GM12801 (cell line): Measurements from ENCODE around the gene CCHCR1.

Experiments
- TF ChIP-seq, protein P1 (sequence below): IDR thresholded peaks from one replicate; pipeline ENCODE4 v1.5.1; 2011; ENCODE audit warnings: control low read depth; ENCODE audit not compliant: insufficient read length; ENCODE audit errors: extremely low read depth

Gene CCHCR1

DNA sequence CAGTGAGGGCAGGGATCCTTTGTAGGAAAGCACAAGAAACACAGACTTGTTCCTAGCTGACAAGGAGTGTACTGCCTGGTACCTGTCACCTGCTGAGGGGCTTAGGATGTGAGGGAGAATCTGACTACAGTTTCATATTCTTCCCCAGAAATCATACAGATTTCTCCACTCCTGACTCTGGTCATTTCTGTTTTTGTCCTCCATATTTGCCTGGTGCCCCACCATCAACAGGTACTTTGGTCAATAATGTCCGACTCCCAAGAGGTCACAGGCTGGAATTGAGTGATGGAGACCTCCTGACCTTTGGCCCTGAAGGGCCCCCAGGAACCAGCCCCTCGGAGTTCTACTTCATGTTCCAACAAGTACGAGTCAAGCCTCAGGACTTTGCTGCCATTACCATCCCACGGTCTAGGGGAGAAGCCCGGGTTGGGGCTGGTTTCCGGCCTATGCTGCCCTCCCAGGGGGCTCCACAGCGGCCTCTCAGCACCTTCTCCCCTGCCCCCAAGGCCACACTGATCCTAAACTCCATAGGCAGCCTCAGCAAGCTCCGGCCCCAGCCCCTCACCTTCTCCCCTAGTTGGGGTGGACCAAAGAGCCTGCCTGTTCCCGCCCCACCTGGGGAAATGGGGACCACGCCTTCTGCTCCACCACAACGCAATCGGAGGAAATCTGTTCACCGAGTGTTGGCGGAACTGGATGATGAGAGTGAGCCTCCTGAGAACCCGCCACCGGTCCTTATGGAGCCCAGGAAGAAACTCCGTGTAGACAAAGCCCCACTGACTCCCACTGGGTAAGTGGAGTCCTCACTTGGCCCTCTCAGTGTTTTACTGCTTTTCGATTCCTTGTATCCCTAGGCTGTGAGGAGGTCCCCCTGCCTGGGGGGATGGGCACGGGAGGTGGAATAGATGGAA is 3.9 kb upstream of the CCHCR1 start:
- TF ChIP-seq, protein P1, sequence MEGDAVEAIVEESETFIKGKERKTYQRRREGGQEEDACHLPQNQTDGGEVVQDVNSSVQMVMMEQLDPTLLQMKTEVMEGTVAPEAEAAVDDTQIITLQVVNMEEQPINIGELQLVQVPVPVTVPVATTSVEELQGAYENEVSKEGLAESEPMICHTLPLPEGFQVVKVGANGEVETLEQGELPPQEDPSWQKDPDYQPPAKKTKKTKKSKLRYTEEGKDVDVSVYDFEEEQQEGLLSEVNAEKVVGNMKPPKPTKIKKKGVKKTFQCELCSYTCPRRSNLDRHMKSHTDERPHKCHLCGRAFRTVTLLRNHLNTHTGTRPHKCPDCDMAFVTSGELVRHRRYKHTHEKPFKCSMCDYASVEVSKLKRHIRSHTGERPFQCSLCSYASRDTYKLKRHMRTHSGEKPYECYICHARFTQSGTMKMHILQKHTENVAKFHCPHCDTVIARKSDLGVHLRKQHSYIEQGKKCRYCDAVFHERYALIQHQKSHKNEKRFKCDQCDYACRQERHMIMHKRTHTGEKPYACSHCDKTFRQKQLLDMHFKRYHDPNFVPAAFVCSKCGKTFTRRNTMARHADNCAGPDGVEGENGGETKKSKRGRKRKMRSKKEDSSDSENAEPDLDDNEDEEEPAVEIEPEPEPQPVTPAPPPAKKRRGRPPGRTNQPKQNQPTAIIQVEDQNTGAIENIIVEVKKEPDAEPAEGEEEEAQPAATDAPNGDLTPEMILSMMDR = no peak

DNA sequence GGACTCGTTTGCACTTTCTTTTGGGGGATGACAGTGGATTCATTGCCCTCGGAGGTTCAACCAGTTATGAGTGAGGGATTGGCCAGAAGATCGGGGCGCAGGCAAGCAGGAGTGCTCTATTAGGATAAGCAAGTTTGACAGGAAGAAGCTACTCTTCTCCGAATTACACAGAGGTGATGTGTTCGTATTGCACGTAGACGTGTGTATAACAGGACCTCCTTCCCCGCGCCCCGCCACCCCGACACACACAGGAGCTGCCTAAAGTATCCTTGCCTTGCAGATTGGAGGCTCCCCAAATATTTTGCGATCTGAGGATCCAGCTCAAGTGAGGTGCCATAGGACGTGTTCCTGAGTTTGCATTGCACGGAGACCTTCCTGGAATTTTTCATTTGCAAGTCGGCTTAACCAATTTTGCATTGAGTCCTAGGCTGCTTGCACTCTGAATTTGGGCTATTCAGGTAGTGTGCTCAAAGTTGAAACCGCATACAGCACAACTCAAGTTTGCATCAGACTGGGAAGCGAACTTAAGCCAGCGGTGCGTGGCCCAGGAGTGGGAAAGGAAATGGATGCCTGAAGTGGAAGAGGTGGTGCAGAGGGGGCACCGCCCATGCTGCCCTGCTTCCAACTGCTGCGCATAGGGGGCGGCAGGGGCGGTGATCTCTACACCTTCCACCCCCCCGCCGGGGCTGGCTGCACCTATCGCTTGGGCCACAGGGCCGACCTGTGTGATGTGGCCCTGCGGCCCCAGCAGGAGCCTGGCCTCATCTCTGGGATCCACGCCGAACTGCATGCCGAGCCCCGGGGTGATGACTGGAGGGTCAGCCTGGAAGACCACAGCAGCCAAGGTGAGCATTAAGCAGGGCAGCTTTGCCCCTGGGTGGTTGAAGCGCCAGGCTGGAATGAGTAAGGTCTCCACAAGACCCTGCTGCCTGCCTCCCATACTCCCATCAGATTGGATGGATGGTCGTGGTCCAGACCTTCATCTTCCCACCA is 1.6 kb upstream of the CCHCR1 start:
- TF ChIP-seq, protein P1 = no peak

DNA sequence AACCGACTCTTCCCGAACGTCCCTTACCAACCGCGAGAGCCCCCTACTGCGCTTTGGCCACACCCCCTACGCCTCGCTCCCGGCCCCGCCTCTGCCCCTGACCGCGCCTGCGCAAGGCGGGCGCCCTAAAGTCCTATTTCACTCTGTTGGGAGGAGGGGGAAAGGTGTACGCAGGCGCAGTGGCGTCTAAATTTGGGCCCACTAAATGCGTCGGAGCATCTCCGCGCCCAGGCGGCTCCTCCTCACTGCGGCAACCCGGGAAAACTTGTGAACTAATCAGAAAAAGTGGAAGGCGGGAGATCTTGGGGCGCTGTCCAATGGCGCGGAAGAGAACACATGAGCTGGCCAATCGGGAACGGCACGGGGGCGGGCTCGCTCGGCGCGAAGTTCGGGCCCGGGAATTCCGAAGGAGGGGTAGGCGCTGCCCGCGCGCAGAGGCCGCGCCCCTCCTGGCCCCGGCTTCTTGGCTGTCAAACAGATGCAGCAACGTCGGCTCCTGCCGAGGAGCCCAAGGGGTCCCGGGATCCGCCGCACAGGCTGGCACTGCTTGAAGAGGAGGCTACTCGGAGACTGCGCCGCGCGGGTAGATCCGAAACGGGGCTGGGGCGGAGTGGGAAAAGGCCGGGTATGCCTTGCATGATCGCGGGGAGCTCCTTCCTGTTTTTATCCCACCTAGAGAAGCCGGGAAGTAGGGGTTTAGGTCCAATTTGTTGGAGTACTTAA is 699 bp upstream of the CCHCR1 start, which contains the start of gene TCF19:
Gene TCF19 (plus strand): TSS at position 450 of the 723 bp plus-strand sequence. CDS start 881 bp downstream, outside the sequence.
- TF ChIP-seq, protein P1 = no peak

DNA sequence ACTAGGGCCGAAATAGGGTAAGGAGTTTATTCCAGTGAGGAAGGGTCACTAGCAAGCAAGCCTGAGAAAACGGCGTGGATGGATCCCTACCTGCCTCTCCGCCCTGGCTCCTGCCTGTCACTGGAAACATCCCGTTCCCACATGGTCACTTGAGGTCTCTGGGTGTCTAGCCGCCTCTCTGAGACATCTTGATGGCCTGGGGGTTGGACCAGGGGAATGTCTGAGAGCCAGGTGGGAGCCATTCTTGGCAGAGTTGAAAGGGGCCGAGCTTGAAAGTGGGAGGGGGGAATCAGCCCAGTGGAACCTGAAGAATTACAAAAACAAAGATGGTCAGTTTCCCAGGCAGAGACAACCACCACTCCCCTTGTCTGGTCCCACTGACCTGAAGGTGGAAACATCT is 961 bp downstream of the CCHCR1 start:
- TF ChIP-seq, protein P1 = no peak

DNA sequence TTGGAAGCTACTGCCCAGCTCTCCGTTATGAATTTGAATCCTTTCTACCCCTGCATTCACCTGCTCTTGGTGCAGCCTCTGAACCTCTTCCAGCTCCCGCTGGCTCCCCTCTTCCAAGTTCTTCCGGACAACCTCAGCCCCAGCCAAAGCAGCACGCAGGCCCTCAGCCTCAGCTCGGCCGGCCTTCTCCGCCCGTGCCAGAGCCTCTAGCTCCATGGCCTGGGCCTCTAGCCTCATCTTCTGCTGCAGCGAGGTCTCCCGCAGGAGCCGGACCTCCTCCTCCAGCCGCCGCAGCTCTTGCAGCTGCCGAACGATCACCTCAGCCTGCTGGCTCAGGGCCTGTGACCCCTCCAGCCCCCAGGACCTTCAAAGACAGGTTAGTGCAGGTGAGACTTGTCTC is 3.2 kb downstream of the CCHCR1 start:
- TF ChIP-seq, protein P1 = no peak

DNA sequence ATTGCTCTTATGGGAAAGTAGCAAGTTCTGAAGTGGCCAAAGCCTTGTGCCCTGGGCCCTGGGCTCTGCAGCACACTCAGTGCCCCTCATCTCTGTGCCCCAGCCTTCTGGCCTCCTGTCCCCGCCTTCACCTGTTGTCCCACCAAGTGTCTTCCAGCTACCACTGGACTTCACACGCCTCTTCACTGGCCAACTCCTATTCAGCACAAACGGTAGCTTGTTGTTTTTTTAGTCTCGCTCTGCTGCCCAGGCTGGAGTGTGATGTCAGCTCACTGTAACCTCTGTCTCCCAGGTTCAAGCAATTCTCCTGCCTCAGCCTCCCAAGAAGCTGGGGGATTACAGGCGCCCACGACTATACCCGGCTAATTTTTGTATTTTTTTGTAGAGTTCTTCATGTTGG is 4.8 kb downstream of the CCHCR1 start:
- TF ChIP-seq, protein P1 = no peak
